Right hindlimb (tissue), 1 donor: Measurements from ENCODE around the gene AOC1.
"Not testable (repeated sequence)": the region's sequence is repeated elsewhere in the genome, so short reads cannot be mapped to it uniquely, and the experiment has no call there.

ENCODE experiments used
- DNase-seq: peaks from one replicate; pipeline ENCODE4 v3.0.0-alpha.2; 2018

AOC1 gene

GRCh38 chr7:150852371-150852905 is at the start of gene AOC1:
AOC1 (plus strand) TSS chr7:150852517; CDS start chr7:150856471, 3,954 bp downstream.
- no peak for DNase-seq

GRCh38 chr7:150803161-150803860 is 49.0 kb upstream of the AOC1 start:
- no peak for DNase-seq

GRCh38 chr7:150804802-150805201 is 47.5 kb upstream of the AOC1 start:
- no peak for DNase-seq

GRCh38 chr7:150805864-150806263 is 46.5 kb upstream of the AOC1 start:
- no peak for DNase-seq

GRCh38 chr7:150806454-150806853 is 45.9 kb upstream of the AOC1 start:
- DNase-seq, result no peak

GRCh38 chr7:150806863-150807262 is 45.5 kb upstream of the AOC1 start:
- no peak for DNase-seq

- not testable (repeated sequence) for DNase-seq
These were observed 44.5 kb upstream of the AOC1 start for GRCh38 chr7:150807616-150808438.

- no peak for DNase-seq
These were observed 37.9 kb upstream of the AOC1 start for GRCh38 chr7:150814328-150815001.

GRCh38 chr7:150818971-150819370 is 33.3 kb upstream of the AOC1 start:
- DNase-seq, result no peak

- no peak for DNase-seq
These were observed 32.2 kb upstream of the AOC1 start for GRCh38 chr7:150820148-150820547.

GRCh38 chr7:150820578-150821198 is 31.6 kb upstream of the AOC1 start:
- no peak for DNase-seq

GRCh38 chr7:150823043-150823442 is 29.3 kb upstream of the AOC1 start:
- no peak for DNase-seq

GRCh38 chr7:150823484-150824126 is 28.7 kb upstream of the AOC1 start:
- no peak for DNase-seq

- DNase-seq, result no peak
These were observed 27.7 kb upstream of the AOC1 start for GRCh38 chr7:150824379-150825177.

GRCh38 chr7:150826061-150826849 is 26.1 kb upstream of the AOC1 start:
- no peak for DNase-seq

- no peak for DNase-seq
These were observed 23.9 kb upstream of the AOC1 start for GRCh38 chr7:150828384-150828783.

GRCh38 chr7:150829426-150829825 is 22.9 kb upstream of the AOC1 start:
- DNase-seq, result no peak

- no peak for DNase-seq
These were observed 21.4 kb upstream of the AOC1 start for GRCh38 chr7:150830937-150831336.

GRCh38 chr7:150831851-150832250 is 20.5 kb upstream of the AOC1 start:
- no peak for DNase-seq

GRCh38 chr7:150835019-150835418 is 17.3 kb upstream of the AOC1 start:
- no peak for DNase-seq
